Loucy (cell line): ENCODE results near the gene MIER2.

ENCODE experiments used
- H2AFZ ChIP-seq: fragments of 200-600 bp; sonication (generic); 2 replicates; pipeline ENCODE4 v1.6.0; 2016; ENCODE audit warnings: antibody characterized with exemption, mild to moderate bottlenecking, low read length, moderate library complexity
- H3F3A ChIP-seq: fragments of 200-600 bp; 2 replicates; pipeline ENCODE4 v1.6.0; 2016; ENCODE audit warnings: antibody characterized with exemption, low read depth, mild to moderate bottlenecking
- H3K27me3 ChIP-seq: fragments of 200-600 bp; sonication (generic); 2 replicates; pipeline ENCODE4 v1.6.1; 2014; ENCODE audit warnings: low read length, mild to moderate bottlenecking; ENCODE audit not compliant: insufficient read depth, poor library complexity, severe bottlenecking
- H3K36me3 ChIP-seq: fragments of 200-600 bp; sonication (generic); 2 replicates; pipeline ENCODE4 v1.6.1; 2016; ENCODE audit warnings: low read length; ENCODE audit not compliant: insufficient read depth
- H3K4me1 ChIP-seq: fragments of 200-600 bp; sonication (generic); 2 replicates; pipeline ENCODE4 v1.5.1; 2014; ENCODE audit warnings: low read length, mild to moderate bottlenecking; ENCODE audit not compliant: insufficient read depth, poor library complexity, severe bottlenecking
- H3K4me2 ChIP-seq: fragments of 200-600 bp; sonication (generic); 2 replicates; pipeline ENCODE4 v1.6.0; 2014; ENCODE audit warnings: antibody characterized with exemption, low read length, low read depth, mild to moderate bottlenecking; ENCODE audit not compliant: poor library complexity, severe bottlenecking
- H3K4me3 ChIP-seq: fragments of 200-600 bp; sonication (generic); 2 replicates; pipeline ENCODE4 v1.5.1; 2014; ENCODE audit warnings: low read length, mild to moderate bottlenecking, mixed read lengths; ENCODE audit not compliant: poor library complexity, severe bottlenecking
- H3K79me2 ChIP-seq: fragments of 200-600 bp; sonication (generic); 2 replicates; pipeline ENCODE4 v1.6.1; 2014; ENCODE audit warnings: low read length; ENCODE audit not compliant: insufficient read depth
- H3K9ac ChIP-seq: fragments of 200-600 bp; sonication (generic); 2 replicates; pipeline ENCODE4 v1.6.0; 2014; ENCODE audit warnings: mild to moderate bottlenecking, low read depth, low read length, moderate library complexity; ENCODE audit not compliant: poor library complexity, severe bottlenecking
- H3K9me2 ChIP-seq: fragments of 200-600 bp; sonication (generic); replicated peaks from 2 replicates; pipeline ENCODE4 v1.6.1; 2016; ENCODE audit warnings: low read depth, low read length, mixed read lengths
- H3K9me3 ChIP-seq: fragments of 200-600 bp; sonication (generic); 2 replicates; pipeline ENCODE4 v1.6.1; 2014; ENCODE audit warnings: mild to moderate bottlenecking, antibody characterized with exemption, low read length, low read depth; ENCODE audit not compliant: insufficient read depth
- H4K20me1 ChIP-seq: fragments of 200-600 bp; sonication (generic); 2 replicates; pipeline ENCODE4 v1.6.0; 2014; ENCODE audit warnings: antibody characterized with exemption, low read length, mild to moderate bottlenecking; ENCODE audit not compliant: insufficient read depth, poor library complexity, severe bottlenecking
- EZH2phosphoT487 ChIP-seq: fragments of 200-600 bp; IDR thresholded peaks from 2 replicates; pipeline ENCODE4 v1.6.1; 2018; ENCODE audit warnings: antibody characterized with exemption, mild to moderate bottlenecking, moderate library complexity, borderline replicate concordance
- TF ChIP-seq, protein P1 (sequence below): fragments of 200-600 bp; sonication (generic); conservative IDR thresholded peaks from 2 replicates; pipeline ENCODE4 v1.5.1; 2014; ENCODE audit warnings: mild to moderate bottlenecking, antibody characterized with exemption, low read length

Gene MIER2

DNA sequence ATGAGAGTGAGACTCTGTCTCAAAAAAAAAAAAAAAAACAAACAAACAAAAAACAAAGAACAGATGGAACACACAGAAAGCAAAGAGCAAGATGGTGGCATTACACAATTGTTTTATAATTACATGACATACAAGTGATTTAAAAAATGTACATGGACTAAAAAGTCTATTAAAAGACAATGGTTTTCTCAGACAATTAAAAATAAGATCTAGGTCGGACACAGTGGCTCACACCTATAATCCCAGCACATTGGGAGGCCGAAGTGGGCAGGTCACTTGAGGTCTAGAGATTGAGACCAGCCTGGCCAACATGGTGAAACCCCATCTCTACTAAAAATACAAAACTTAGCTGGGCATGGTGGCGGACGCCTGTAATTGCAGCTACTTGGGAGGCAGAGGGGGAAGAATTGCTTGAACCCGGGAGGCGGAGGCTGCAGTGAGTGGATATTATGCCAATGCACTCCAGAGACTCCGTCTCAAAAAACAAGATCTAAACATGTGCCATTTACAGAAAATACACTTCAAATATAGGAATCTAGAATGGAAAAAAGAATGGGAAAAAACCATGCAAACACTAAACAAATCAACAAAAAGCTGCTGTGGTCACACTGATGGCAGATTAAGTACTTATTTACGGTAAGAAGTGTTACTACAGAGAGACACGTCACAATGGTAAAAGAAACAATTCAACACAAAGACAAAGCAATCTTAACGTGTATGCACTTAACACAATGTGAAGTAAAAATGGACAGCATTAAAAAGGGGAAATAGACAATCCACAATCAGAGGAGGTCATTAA, 26.7 kb downstream of the MIER2 start:
- Histone ChIP-seq H3K36me3 (peaks cover 15% of the 10 kb centered on the region; the same call in 1 of the 2 replicates), H4K20me1 (no peaks in the 10 kb centered on the region), H3F3A (no peaks in the 10 kb centered on the region), H3K4me3 (no peak overlapping the region), H3K27me3 (no peaks in the 10 kb centered on the region), H3K9ac (no peak overlapping the region), H3K4me1 (no peaks in the 10 kb centered on the region), H3K79me2 (no peaks in the 10 kb centered on the region), H2AFZ (no peak overlapping the region), H3K9me2 (no peaks in the 10 kb centered on the region), H3K4me2 (no peak overlapping the region), H3K9me3 (no peaks in the 10 kb centered on the region)
- TF ChIP-seq, protein P1, sequence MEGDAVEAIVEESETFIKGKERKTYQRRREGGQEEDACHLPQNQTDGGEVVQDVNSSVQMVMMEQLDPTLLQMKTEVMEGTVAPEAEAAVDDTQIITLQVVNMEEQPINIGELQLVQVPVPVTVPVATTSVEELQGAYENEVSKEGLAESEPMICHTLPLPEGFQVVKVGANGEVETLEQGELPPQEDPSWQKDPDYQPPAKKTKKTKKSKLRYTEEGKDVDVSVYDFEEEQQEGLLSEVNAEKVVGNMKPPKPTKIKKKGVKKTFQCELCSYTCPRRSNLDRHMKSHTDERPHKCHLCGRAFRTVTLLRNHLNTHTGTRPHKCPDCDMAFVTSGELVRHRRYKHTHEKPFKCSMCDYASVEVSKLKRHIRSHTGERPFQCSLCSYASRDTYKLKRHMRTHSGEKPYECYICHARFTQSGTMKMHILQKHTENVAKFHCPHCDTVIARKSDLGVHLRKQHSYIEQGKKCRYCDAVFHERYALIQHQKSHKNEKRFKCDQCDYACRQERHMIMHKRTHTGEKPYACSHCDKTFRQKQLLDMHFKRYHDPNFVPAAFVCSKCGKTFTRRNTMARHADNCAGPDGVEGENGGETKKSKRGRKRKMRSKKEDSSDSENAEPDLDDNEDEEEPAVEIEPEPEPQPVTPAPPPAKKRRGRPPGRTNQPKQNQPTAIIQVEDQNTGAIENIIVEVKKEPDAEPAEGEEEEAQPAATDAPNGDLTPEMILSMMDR: no peak
- TF ChIP-seq EZH2phosphoT487: no peak

DNA sequence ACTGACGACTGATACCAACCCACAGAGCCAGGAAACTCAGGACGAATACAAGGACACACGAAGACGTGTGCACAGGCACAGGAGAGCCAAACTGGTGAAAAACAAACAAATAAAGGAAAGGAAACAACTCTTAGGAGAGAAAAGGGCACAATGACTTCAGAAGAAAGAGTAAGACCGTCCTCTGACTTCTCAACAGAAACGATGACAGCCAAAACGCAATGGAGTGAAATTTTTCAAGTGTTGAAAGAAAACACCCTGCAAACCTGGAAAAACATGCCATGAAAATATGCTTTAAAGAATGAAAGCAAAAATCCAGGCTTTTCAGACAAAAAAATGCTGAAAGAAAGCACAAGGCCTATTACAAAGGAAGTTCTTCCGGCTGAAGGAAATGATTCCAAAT, 28.8 kb downstream of the MIER2 start:
- no peaks in the 10 kb centered on the region for H3K79me2 ChIP-seq
- no peaks in the 10 kb centered on the region for H3K4me1 ChIP-seq

DNA sequence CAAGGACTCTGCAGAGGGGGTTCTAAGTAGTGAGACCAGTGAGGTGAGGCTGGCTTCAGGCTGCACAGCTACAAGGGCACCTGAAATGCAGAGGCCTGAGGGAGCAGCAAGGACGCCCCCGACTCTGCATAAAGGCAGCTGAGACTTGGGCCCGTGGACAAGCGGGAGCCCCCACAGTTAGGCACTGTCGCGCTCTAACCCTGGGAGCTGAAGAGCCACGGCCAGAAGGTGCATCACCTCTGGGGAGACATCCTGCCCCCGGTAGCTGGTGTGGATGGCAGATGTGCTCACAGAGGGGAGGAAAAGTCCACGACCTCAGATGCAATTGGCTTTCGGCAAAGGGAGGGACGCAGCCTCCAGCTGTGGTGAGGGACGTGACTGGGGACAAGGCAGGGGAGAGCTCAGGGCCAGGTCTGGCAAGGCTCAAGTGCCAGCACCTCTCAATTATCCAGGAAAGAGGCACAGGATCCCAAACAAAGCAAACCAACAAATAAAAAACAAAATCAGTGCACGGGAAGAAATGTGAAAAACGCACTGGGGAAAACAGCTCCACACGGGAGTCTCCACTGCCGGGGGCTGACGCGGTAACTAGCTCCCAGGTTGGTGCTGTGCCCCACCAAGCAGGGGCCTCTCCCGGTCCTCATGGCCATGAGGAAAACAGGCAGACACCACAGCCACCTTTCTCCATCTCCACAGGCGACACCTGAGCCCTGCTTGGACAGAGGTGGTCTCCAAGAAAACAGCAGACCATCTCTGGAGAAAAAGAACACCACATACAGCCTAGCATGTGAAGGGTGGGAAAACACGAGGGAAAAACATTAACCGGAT, 30.4 kb downstream of the MIER2 start:
- Histone ChIP-seq H3K9me3 (no peaks in the 10 kb centered on the region), H3K36me3 (peaks cover 22% of the 10 kb centered on the region; the same call in 1 of the 2 replicates)

More for the DNA sequence above, 28.8 kb downstream of the MIER2 start:
- TF ChIP-seq, protein P1: no peak
- TF ChIP-seq EZH2phosphoT487: no peak
- H3K9me2 ChIP-seq: no peaks in the 10 kb centered on the region
- H4K20me1 ChIP-seq: no peaks in the 10 kb centered on the region
- H3K9me3 ChIP-seq: no peaks in the 10 kb centered on the region
- H3K27me3 ChIP-seq: no peaks in the 10 kb centered on the region
- H2AFZ ChIP-seq: no peak overlapping the region
- H3K4me3 ChIP-seq: no peak overlapping the region
- H3K9ac ChIP-seq: no peak overlapping the region
- no peak overlapping the region for H3K4me2 ChIP-seq
- peaks cover 24% of the 10 kb centered on the region; the same call in 1 of the 2 replicates for H3K36me3 ChIP-seq
- no peaks in the 10 kb centered on the region for H3F3A ChIP-seq

More for the DNA sequence above, 30.4 kb downstream of the MIER2 start:
- no peaks in the 10 kb centered on the region for H4K20me1 ChIP-seq
- H3K4me2 ChIP-seq: no peak overlapping the region
- H3F3A ChIP-seq: no peaks in the 10 kb centered on the region
- H3K4me1 ChIP-seq: no peaks in the 10 kb centered on the region
- no peaks in the 10 kb centered on the region for H3K27me3 ChIP-seq
- no peaks in the 10 kb centered on the region for H3K9me2 ChIP-seq
- H3K79me2 ChIP-seq: no peaks in the 10 kb centered on the region
- no peak overlapping the region for H3K9ac ChIP-seq
- TF ChIP-seq, protein P1: no peak
- no peak for TF ChIP-seq EZH2phosphoT487
- no peak overlapping the region for H2AFZ ChIP-seq
- H3K4me3 ChIP-seq: no peak overlapping the region
